Measurements from ENCODE around the gene SERTAD2. TPM values are rescaled to one million over a fixed set of nuclear protein-coding genes. Genes with fewer than 3 reads are reported as not detected.

Gene SERTAD2
- total and polyA plus RNA-seq, 10 donors, result 10.4 to 61.4 (median 41.1) TPM

DNA sequence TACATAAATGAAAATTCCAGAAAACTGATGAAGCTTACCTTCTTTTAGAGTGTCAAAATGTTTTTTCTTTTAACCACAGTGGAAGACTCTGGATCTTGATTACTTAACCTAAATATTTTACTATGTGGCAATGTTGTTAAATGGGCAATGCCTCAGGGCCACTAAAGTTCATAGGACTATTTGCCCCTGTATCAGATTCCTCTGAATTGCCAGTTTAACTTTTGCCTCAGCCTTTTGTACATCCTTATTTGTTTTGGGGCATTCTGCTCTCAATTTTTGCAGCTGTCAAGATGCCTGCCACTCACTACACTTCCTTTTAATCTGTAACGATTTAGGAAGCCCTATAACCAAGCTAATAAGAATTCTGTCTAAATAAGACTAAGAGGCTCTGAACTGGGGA, 31.7 kb upstream of the SERTAD2 start:
- TF ChIP-seq POLR2A (IDR thresholded peaks at IDR 0.05), result no peak
- TF ChIP-seq POLR2AphosphoS5 (IDR thresholded peaks at IDR 0.05), result no peak
- TF ChIP-seq, protein P1, sequence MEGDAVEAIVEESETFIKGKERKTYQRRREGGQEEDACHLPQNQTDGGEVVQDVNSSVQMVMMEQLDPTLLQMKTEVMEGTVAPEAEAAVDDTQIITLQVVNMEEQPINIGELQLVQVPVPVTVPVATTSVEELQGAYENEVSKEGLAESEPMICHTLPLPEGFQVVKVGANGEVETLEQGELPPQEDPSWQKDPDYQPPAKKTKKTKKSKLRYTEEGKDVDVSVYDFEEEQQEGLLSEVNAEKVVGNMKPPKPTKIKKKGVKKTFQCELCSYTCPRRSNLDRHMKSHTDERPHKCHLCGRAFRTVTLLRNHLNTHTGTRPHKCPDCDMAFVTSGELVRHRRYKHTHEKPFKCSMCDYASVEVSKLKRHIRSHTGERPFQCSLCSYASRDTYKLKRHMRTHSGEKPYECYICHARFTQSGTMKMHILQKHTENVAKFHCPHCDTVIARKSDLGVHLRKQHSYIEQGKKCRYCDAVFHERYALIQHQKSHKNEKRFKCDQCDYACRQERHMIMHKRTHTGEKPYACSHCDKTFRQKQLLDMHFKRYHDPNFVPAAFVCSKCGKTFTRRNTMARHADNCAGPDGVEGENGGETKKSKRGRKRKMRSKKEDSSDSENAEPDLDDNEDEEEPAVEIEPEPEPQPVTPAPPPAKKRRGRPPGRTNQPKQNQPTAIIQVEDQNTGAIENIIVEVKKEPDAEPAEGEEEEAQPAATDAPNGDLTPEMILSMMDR (IDR thresholded peaks at IDR 0.05 in 8 of 11, conservative IDR thresholded peaks at IDR 0.05 in 3 of 11), result no peak
- no peak for DNase-seq
- WGBS, 5 donors, result 18 to 36% (median 30%) methylated on average over 1 of the region's 1 CpG
- H3K4me1 ChIP-seq, result peaks cover 0 to 26% (median 12%) of the 10 kb centered on the region in 6 donors
- H3K36me3 ChIP-seq, result no peaks in the 10 kb centered on the region
- peak overlapping the region in 1 of 8 donors; percentile 30 for H3K27ac ChIP-seq
- no peak overlapping the region for H3K4me3 ChIP-seq
- intact Hi-C loops (cut with DNase I; ENCODE audit: low total_unique reads), result no loop called here
- H3K9me3 ChIP-seq, result no peaks in the 10 kb centered on the region
- no peaks in the 10 kb centered on the region for H3K27me3 ChIP-seq (replicated peaks in 1 of 7)

DNA sequence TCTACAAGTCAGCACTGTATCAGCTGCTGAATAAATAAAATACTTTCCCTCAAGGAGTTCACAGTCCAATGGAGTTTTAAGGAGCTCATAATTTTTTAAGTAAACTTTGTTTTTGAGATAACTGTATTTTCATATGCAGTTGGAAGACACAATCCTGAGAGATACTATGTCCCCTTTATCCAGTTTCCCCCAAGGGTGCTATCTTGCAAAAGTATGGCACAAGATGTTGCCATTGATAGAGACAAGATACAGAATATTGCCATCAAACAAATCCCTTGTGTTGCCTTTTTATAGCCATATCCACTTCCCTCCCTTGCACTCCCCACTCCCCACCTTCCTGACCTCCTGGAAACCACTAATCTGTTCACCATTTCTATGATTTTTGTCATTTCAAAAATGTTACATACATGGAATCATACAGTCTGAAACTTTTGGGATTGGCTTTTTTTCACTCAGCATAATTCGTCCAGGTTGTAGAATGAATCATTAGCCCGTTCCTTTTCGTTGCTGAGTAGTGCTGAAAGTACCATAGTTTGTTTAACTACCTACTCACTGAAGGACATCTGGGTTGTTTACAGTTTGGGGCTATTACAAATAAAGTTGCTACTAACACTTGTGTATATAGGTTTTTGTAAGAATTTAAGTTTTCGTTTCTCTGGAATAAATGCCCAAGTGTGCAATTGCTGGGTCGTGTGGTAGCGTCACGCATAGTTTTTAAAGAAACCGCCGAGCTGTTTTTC, 30.2 kb upstream of the SERTAD2 start:
- H3K4me1 ChIP-seq, result peaks cover 0 to 39% (median 15%) of the 10 kb centered on the region in 6 donors
- no peak for TF ChIP-seq POLR2AphosphoS5 (IDR thresholded peaks at IDR 0.05)
- TF ChIP-seq, protein P1 (IDR thresholded peaks at IDR 0.05 in 8 of 11, conservative IDR thresholded peaks at IDR 0.05 in 3 of 11), result no peak
- no peak for TF ChIP-seq POLR2A (IDR thresholded peaks at IDR 0.05)
- H3K4me3 ChIP-seq, result no peak overlapping the region

DNA sequence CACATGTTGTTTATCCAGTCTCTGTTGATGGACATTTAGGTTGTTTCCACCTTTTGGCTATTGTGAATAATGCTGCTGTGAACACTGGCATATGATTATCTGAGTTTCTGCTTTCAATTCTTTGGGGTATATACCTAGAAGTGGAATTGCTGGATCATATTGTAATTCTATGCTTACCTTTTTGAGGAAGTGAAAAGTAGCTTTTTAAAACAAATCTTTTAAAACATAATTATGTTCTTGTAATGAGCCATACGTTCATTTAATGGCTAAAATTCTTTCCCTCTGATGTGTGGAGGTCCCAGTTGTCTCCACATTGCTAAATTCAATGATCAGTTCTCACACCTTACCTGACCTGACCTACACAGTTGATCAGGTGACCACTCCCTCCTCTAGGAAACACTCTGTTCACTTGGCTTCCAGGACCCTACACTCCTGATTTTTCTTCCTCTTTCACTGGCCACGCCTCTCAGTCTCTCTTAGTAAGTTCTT, 27.8 kb upstream of the SERTAD2 start:
- Histone ChIP-seq H3K4me1 (peaks cover 0 to 42% (median 16%) of the 10 kb centered on the region in 6 donors), H3K36me3 (no peaks in the 10 kb centered on the region), H3K4me3 (no peak overlapping the region), H3K9me3 (no peaks in the 10 kb centered on the region), H3K27ac (peak overlapping the region in 1 of 8 donors; percentile 32), H3K27me3 (replicated peaks in 1 of 7) (no peaks in the 10 kb centered on the region)
- intact Hi-C loops (cut with DNase I; ENCODE audit: low total_unique reads), result no loop called here
- 48 to 66% (median 50%) methylated on average over 2 of the region's 2 CpGs for whole genome bisulfite sequencing, 5 donors
- no peak for DNase-seq
- TF ChIP-seq, protein P1 (IDR thresholded peaks at IDR 0.05 in 8 of 11, conservative IDR thresholded peaks at IDR 0.05 in 3 of 11), result no peak
- no peak for TF ChIP-seq POLR2AphosphoS5 (IDR thresholded peaks at IDR 0.05)
- TF ChIP-seq POLR2A (IDR thresholded peaks at IDR 0.05), result no peak

More for the DNA sequence above, 30.2 kb upstream of the SERTAD2 start:
- 92 to 98% (median 93%) methylated on average over 9 of the region's 9 CpGs for WGBS, 5 donors
- H3K36me3 ChIP-seq, result no peaks in the 10 kb centered on the region
- no peak for DNase-seq
- no peaks in the 10 kb centered on the region for H3K9me3 ChIP-seq
- H3K27me3 ChIP-seq (replicated peaks in 1 of 7), result no peaks in the 10 kb centered on the region
- intact Hi-C loops (cut with DNase I; ENCODE audit: low total_unique reads), result no loop called here
- H3K27ac ChIP-seq, result no peak overlapping the region

DNA sequence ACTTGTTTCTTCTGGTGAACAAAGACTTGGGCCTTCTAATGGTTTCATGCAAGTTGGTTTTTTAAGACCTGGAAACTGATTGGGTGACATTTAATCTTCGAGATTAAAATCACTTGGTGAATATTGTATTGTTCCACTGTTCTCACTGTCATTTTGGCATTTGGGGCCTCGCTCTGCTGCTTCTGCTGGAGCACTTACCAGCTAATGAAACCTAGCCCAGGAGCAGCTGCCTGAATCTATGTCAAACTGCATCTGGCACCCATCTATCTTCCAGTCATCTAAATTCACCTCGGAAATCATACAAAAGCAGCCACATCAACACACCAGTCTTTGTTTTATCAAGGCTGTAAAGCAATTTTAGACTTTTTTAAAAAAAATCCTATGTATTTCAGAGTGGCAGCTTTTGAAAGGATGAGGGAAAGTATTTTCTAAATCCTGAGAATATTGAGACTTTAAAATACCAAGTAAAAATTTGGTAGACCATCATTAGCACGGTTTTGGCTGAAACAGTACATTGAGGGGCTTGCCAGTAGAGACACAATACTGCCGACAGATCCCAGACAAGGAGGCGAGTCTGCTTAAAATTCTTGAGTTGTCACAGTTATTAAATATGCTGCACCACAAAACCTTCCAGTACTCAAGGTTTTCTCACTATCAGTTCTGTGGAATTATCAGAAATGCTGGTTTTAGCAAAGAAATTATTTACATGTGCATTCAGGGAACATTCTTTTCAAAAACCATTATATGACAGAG, 26.1 kb upstream of the SERTAD2 start:
- DNase-seq, result no peak
- TF ChIP-seq POLR2A (IDR thresholded peaks at IDR 0.05) (no peak), POLR2AphosphoS5 (IDR thresholded peaks at IDR 0.05) (no peak)
- TF ChIP-seq, protein P1 (IDR thresholded peaks at IDR 0.05 in 8 of 11, conservative IDR thresholded peaks at IDR 0.05 in 3 of 11), result no peak
- intact Hi-C loops (cut with DNase I; ENCODE audit: low total_unique reads), result loop anchor here (10.0 kb wide), 1 partner anchor 45 kb away; no protein-coding TSS in a partner anchor
- H3K4me1 ChIP-seq, result peaks cover 0 to 34% (median 12%) of the 10 kb centered on the region in 6 donors
- no peaks in the 10 kb centered on the region for H3K9me3 ChIP-seq
- no peaks in the 10 kb centered on the region for H3K27me3 ChIP-seq (replicated peaks in 1 of 7)
- no peak overlapping the region for H3K4me3 ChIP-seq
- peak overlapping the region in 2 of 8 donors; percentile 16 to 35 for H3K27ac ChIP-seq
- 82 to 94% (median 89%) methylated on average over 6 of the region's 6 CpGs for WGBS, 5 donors
- no peaks in the 10 kb centered on the region for H3K36me3 ChIP-seq
